Activated B cell treated with CpG ODN at 0.5 μM for 24 hours (primary cell): Measurements from ENCODE around the gene DERL2. TPM values are rescaled to one million over a fixed set of nuclear protein-coding genes. Genes with fewer than 3 reads are reported as not detected.

ENCODE experiments used
- ATAC-seq: fragments of 200-7000 bp; cut with Tn5 transposase; one replicate; pipeline ENCODE4 v1.10.0; 2021; ENCODE audit warnings: low read depth, mild to moderate bottlenecking, moderate library complexity
- CTCF ChIA-PET: fragments of 350-600 bp; sonication (Branson Sonifier 250); formaldehyde crosslinking; loops from one replicate; lab custom pipeline; 2021; ENCODE audit warnings: antibody characterized with exemption; lab: Charles Lee
- POLR2A ChIA-PET: fragments of 350-600 bp; sonication (Branson Sonifier 250); formaldehyde crosslinking; loops from one replicate; lab custom pipeline; 2021; ENCODE audit warnings: antibody characterized with exemption; lab: Charles Lee
- DNase-seq: peaks from one replicate; pipeline ENCODE4 v3.0.0; 2022
- H3K27ac Mint-ChIP-seq: one replicate; pipeline ENCODE4 v1.8.0; 2020; ENCODE audit warnings: mixed read lengths
- H3K27me3 Mint-ChIP-seq: one replicate; pipeline ENCODE4 v1.8.0; 2021; ENCODE audit warnings: mixed read lengths
- H3K36me3 Mint-ChIP-seq: one replicate; pipeline ENCODE4 v1.8.0; 2021; ENCODE audit warnings: low read depth, mixed read lengths
- H3K4me1 Mint-ChIP-seq: one replicate; pipeline ENCODE4 v1.8.0; 2021; ENCODE audit warnings: mixed read lengths
- H3K4me3 Mint-ChIP-seq: one replicate; pipeline ENCODE4 v1.8.0; 2020; ENCODE audit warnings: mild to moderate bottlenecking, mixed read lengths
- H3K9me3 Mint-ChIP-seq: one replicate; pipeline ENCODE4 v1.8.0; 2020; ENCODE audit warnings: mixed read lengths
- CTCF ChIP-seq: fragments of 200-600 bp; IDR thresholded peaks from one replicate; pipeline ENCODE4 v1.8.0; 2022; ENCODE audit warnings: antibody characterized with exemption, mild to moderate bottlenecking
- intact Hi-C: fragments of 100-400 bp; cut with micrococcal nuclease; formaldehyde crosslinking; loops from one replicate; pipeline ENCODE4 v1.15.1; 2024
- total RNA-seq: library from RNA; stranded (reverse); gene quantifications from 2 replicates; pipeline ENCODE4 v1.2.3, GENCODE V29; 2022

The DERL2 gene
- total RNA-seq, 1 donor from 2014 or later, result 76.8 TPM

- TF ChIP-seq CTCF, result no peak
- no peaks in the 10 kb centered on the region for H3K27me3 Mint-ChIP-seq
- no peak overlapping the region for H3K27ac Mint-ChIP-seq
- ChIA-PET CTCF (no interaction called here), POLR2A (no interaction called here)
- H3K4me1 Mint-ChIP-seq, result no peaks in the 10 kb centered on the region
- H3K36me3 Mint-ChIP-seq, result peaks cover 81% of the 10 kb centered on the region
- intact Hi-C loops, result no loop called here
- no peak for ATAC-seq
- no peak overlapping the region for H3K4me3 Mint-ChIP-seq
- no peak for DNase-seq
- no peaks in the 10 kb centered on the region for H3K9me3 Mint-ChIP-seq
Observed at GRCh38 chr17:5531085-5531418, 45.1 kb upstream of the DERL2 start.

- no peaks in the 10 kb centered on the region for H3K27me3 Mint-ChIP-seq
- POLR2A ChIA-PET, result no interaction called here
- H3K9me3 Mint-ChIP-seq, result no peaks in the 10 kb centered on the region
- DNase-seq (no peak), ATAC-seq (no peak)
- H3K4me1 Mint-ChIP-seq, result no peaks in the 10 kb centered on the region
- no peak overlapping the region for H3K4me3 Mint-ChIP-seq
- intact Hi-C loops, result no loop called here
- CTCF ChIA-PET, result no interaction called here
- peaks cover 79% of the 10 kb centered on the region for H3K36me3 Mint-ChIP-seq
- H3K27ac Mint-ChIP-seq, result no peak overlapping the region
- TF ChIP-seq CTCF, result no peak
Observed at GRCh38 chr17:5530265-5531084, 44.5 kb upstream of the DERL2 start.

GRCh38 chr17:5527601-5528250 is 41.7 kb upstream of the DERL2 start:
- Mint-ChIP-seq H3K27me3 (no peaks in the 10 kb centered on the region), H3K36me3 (peaks cover 86% of the 10 kb centered on the region), H3K4me3 (no peak overlapping the region), H3K27ac (no peak overlapping the region), H3K4me1 (no peaks in the 10 kb centered on the region), H3K9me3 (no peaks in the 10 kb centered on the region)
- DNase-seq, result no peak
- POLR2A ChIA-PET, result interaction anchor here (0.6 kb wide), 1 partner anchor 59 kb away, joined by 3 read pairs; the partner anchor contains the start of gene DHX33
- CTCF ChIA-PET, result interaction anchor here (0.6 kb wide), 1 partner anchor 900 kb away, joined by 3 read pairs; no protein-coding TSS in a partner anchor
- no peak for ATAC-seq
- TF ChIP-seq CTCF, result no peak
- intact Hi-C loops, result no loop called here

DNA sequence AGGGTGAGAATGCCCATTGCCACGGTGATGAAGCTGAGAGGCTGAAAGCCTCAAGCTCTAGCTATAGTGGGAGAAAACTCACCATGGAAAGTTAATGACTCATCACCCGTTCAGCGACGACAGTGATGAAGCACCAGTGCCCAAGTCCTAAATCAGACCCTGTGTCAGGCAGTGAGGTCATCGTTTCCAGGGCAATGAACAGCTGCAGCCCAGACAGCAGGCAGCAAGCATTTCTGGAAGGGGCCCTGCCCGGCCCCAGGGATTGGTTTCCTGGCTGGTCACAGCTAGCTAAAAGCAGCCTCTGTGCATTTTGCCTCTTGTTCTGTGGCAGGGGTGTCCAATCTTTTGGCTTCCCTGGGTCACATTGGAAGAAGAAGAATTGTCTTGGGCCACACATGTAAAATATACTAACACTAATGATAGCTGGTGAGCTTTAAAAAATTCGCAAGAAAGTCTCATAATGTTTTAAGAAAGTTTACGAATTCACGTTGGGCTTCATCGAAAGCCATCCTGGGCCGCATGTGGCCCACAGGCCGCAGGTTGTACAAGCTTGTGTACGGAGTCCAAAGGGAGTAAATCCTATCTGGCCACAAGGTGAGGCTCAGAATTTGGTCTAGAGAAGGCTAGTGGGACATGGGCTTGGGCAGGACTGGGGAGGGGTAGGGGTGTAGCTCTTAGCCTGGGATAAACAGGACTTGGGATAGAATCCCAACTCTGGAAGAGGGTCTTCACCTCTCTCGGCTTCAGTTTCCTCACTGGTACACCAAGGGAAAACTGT is 41.0 kb upstream of the DERL2 start:
- POLR2A ChIA-PET, result interaction anchor here (0.5 to 0.6 kb wide), 2 partner anchors 58 to 1616 kb away, joined by 3 to 4 read pairs; partner anchors contain the start of gene DHX33
- Mint-ChIP-seq H3K27me3 (no peaks in the 10 kb centered on the region), H3K4me1 (no peaks in the 10 kb centered on the region), H3K36me3 (peaks cover 83% of the 10 kb centered on the region), H3K27ac (no peak overlapping the region), H3K9me3 (no peaks in the 10 kb centered on the region), H3K4me3 (no peak overlapping the region)
- ATAC-seq (peak; percentile 34), DNase-seq (no peak)
- no peak for TF ChIP-seq CTCF
- CTCF ChIA-PET, result no interaction called here
- intact Hi-C loops, result no loop called here

DNA sequence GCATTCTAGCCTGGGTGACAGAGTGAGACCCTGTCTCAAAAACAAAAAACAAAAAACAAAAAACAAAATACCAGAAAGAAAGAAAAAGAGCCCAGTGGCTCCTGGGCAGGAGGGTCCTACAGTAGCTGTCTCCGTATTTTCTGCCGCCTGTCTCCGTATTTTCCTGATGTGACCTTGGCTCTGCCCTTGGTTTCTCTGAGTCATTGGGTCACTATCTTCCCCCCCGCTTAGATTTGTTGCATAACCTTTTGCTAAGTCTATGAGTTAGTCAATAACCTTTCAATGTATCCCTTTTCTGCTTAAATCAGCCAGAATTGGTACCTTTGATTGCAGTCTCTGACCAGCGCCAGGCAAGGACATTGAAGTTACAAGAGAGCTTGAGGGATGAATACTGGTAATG is 37.3 kb upstream of the DERL2 start:
- ChIA-PET POLR2A (no interaction called here), CTCF (no interaction called here)
- no peak for ATAC-seq
- intact Hi-C loops, result no loop called here
- H3K36me3 Mint-ChIP-seq, result peaks cover 68% of the 10 kb centered on the region
- H3K9me3 Mint-ChIP-seq, result no peaks in the 10 kb centered on the region
- no peak for TF ChIP-seq CTCF
- H3K27ac Mint-ChIP-seq, result no peak overlapping the region
- no peak overlapping the region for H3K4me3 Mint-ChIP-seq
- no peaks in the 10 kb centered on the region for H3K4me1 Mint-ChIP-seq
- no peaks in the 10 kb centered on the region for H3K27me3 Mint-ChIP-seq
- no peak for DNase-seq
